HG03457 (cell line): ENCODE data around the gene MICAL3.

Source experiments
- ATAC-seq: cut with Tn5 transposase; IDR thresholded peaks from one replicate; pipeline ENCODE4 v1.9.1; 2021; ENCODE audit warnings: moderate number of reproducible peaks; ENCODE audit not compliant: unreplicated experiment

Gene MICAL3

GRCh38 chr22:17783773-17784480, 240.4 kb downstream of the MICAL3 start:
- ATAC-seq: no peak

GRCh38 chr22:17783312-17783711, 241.0 kb downstream of the MICAL3 start:
- ATAC-seq: no peak

- no peak for ATAC-seq
Observed at GRCh38 chr22:17782621-17783020, 241.7 kb downstream of the MICAL3 start.

GRCh38 chr22:17782158-17782557, 242.2 kb downstream of the MICAL3 start:
- no peak for ATAC-seq

GRCh38 chr22:17781319-17782031, 242.9 kb downstream of the MICAL3 start:
- ATAC-seq: no peak

- ATAC-seq: no peak
Observed at GRCh38 chr22:17780741-17781318, 243.5 kb downstream of the MICAL3 start.

GRCh38 chr22:17780116-17780740, 244.1 kb downstream of the MICAL3 start:
- ATAC-seq: no peak

- no peak for ATAC-seq
Observed at GRCh38 chr22:17779286-17780115, 244.9 kb downstream of the MICAL3 start.

- ATAC-seq: no peak
Observed at GRCh38 chr22:17778412-17778976, 245.9 kb downstream of the MICAL3 start.

GRCh38 chr22:17777717-17778044, 246.7 kb downstream of the MICAL3 start:
- no peak for ATAC-seq

- no peak for ATAC-seq
Observed at GRCh38 chr22:17777005-17777716, 247.2 kb downstream of the MICAL3 start.

- ATAC-seq: no peak
Observed at GRCh38 chr22:17775781-17776465, 248.4 kb downstream of the MICAL3 start.

- ATAC-seq: no peak
Observed at GRCh38 chr22:17774926-17775685, 249.3 kb downstream of the MICAL3 start.

- no peak for ATAC-seq
Observed at GRCh38 chr22:17774206-17774925, 250.0 kb downstream of the MICAL3 start, which contains the start of gene BID. Gene BID, minus strand, starts transcription at chr22:17774469. Its CDS starts 24,353 bp downstream, at chr22:17750116.

GRCh38 chr22:17773606-17774205, 250.7 kb downstream of the MICAL3 start:
- no peak for ATAC-seq

- ATAC-seq: no peak
Observed at GRCh38 chr22:17772958-17773605, 251.3 kb downstream of the MICAL3 start.
